Measurements from ENCODE around the gene CTNNA2. TPM values are rescaled to one million over a fixed set of nuclear protein-coding genes. Genes with fewer than 3 reads are reported as not detected.

Gene CTNNA2
- polyA plus RNA-seq, 1 of the 3 experiments (the other 2 are of a cell fraction), result 0.30 TPM

DNA sequence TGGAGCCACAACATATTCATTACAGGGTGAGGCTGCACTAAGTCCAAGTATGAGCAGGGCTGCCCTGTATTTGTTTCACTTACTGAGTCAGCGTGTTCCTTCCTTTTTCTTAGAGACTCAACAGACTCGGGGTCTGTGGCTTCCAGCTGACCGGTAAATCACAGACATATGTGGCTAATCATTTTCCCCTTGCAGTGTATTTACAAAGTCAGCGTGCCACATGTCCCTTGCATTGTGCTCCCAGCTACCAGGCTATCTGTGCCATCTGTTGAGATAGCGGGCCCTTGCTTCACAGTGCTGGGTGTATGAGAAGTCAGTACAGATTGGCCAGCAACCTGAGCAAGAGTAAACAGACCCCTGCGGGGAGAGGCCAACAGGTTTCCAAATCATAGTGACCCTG lies 537.4 kb downstream of the CTNNA2 start (continued):
- TF ChIP-seq, protein P1, sequence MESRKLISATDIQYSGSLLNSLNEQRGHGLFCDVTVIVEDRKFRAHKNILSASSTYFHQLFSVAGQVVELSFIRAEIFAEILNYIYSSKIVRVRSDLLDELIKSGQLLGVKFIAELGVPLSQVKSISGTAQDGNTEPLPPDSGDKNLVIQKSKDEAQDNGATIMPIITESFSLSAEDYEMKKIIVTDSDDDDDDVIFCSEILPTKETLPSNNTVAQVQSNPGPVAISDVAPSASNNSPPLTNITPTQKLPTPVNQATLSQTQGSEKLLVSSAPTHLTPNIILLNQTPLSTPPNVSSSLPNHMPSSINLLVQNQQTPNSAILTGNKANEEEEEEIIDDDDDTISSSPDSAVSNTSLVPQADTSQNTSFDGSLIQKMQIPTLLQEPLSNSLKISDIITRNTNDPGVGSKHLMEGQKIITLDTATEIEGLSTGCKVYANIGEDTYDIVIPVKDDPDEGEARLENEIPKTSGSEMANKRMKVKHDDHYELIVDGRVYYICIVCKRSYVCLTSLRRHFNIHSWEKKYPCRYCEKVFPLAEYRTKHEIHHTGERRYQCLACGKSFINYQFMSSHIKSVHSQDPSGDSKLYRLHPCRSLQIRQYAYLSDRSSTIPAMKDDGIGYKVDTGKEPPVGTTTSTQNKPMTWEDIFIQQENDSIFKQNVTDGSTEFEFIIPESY (IDR thresholded peaks at IDR 0.05; ENCODE audit: borderline replicate concordance, low read depth), result no peak
- no peak for TF ChIP-seq ELF1 (IDR thresholded peaks at IDR 0.05)
- no peak for TF ChIP-seq FOSL2 (IDR thresholded peaks at IDR 0.05; ENCODE audit: borderline replicate concordance, low read depth)
- TF ChIP-seq, protein P2, sequence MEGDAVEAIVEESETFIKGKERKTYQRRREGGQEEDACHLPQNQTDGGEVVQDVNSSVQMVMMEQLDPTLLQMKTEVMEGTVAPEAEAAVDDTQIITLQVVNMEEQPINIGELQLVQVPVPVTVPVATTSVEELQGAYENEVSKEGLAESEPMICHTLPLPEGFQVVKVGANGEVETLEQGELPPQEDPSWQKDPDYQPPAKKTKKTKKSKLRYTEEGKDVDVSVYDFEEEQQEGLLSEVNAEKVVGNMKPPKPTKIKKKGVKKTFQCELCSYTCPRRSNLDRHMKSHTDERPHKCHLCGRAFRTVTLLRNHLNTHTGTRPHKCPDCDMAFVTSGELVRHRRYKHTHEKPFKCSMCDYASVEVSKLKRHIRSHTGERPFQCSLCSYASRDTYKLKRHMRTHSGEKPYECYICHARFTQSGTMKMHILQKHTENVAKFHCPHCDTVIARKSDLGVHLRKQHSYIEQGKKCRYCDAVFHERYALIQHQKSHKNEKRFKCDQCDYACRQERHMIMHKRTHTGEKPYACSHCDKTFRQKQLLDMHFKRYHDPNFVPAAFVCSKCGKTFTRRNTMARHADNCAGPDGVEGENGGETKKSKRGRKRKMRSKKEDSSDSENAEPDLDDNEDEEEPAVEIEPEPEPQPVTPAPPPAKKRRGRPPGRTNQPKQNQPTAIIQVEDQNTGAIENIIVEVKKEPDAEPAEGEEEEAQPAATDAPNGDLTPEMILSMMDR (IDR thresholded peaks at IDR 0.05), result no peak
- TF ChIP-seq SMC3 (IDR thresholded peaks at IDR 0.05; ENCODE audit: low read depth, low read length), result no peak
- TF ChIP-seq, protein P3, sequence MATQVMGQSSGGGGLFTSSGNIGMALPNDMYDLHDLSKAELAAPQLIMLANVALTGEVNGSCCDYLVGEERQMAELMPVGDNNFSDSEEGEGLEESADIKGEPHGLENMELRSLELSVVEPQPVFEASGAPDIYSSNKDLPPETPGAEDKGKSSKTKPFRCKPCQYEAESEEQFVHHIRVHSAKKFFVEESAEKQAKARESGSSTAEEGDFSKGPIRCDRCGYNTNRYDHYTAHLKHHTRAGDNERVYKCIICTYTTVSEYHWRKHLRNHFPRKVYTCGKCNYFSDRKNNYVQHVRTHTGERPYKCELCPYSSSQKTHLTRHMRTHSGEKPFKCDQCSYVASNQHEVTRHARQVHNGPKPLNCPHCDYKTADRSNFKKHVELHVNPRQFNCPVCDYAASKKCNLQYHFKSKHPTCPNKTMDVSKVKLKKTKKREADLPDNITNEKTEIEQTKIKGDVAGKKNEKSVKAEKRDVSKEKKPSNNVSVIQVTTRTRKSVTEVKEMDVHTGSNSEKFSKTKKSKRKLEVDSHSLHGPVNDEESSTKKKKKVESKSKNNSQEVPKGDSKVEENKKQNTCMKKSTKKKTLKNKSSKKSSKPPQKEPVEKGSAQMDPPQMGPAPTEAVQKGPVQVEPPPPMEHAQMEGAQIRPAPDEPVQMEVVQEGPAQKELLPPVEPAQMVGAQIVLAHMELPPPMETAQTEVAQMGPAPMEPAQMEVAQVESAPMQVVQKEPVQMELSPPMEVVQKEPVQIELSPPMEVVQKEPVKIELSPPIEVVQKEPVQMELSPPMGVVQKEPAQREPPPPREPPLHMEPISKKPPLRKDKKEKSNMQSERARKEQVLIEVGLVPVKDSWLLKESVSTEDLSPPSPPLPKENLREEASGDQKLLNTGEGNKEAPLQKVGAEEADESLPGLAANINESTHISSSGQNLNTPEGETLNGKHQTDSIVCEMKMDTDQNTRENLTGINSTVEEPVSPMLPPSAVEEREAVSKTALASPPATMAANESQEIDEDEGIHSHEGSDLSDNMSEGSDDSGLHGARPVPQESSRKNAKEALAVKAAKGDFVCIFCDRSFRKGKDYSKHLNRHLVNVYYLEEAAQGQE (IDR thresholded peaks at IDR 0.05; ENCODE audit: low read depth, low read length), result no peak
- TF ChIP-seq GATA2 (CRISPR knock-in tag; IDR thresholded peaks at IDR 0.05), result peak; percentile 100
- TF ChIP-seq CHD2 (IDR thresholded peaks at IDR 0.05; ENCODE audit: low read length, partially characterized antibody), result peak; percentile 96
- TF ChIP-seq RAD21 (IDR thresholded peaks at IDR 0.05; ENCODE audit: low read length), result no peak

DNA sequence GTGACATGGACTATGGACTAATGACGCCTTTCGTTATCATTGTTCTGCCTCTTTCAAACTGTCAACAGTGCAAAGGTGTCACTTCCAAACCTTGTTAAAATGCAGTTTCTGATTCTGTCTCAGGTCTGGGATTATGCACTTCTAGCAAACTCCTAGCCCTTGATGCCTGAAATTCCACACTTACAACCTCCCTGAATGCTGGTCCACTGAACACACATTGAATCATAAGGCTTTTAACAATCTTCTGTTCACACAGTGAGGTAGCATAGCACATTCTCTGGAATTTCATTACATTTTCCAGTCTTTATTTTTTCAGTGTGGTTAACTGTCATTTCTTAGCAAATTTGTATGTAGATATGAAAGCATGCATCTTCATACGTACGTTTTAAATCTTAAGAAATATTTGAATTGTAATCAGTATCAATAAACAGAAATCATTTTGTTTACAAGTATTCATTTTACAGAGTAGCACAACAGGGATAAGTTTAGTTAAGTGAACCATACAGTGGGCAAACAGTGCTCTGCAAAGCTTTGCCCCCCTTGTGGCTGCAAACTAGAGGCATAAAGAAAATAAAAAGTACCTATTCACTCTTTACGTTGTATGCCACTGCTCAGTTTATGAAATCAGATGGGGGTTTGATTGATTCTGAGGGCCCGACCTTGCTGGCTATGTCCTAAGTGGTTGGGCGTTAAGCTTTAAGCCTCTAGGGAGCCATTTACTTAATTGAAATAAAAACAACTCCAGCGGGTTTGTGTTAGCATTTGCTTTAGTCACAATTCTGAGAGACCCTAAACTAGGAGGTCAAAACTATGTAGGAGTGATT lies 540.9 kb downstream of the CTNNA2 start:
- no peak for DNase-seq
- WGBS (ENCODE audit: low lambda C conversion rate), result 45% methylated on average over 8 of the region's 8 CpGs
- POLR2A ChIA-PET, result no interaction called here
- no peak for TF ChIP-seq YY1 (IDR thresholded peaks at IDR 0.05; ENCODE audit: low read depth)
- TF ChIP-seq NFIC (IDR thresholded peaks at IDR 0.05; ENCODE audit: borderline replicate concordance), result no peak
- TF ChIP-seq, protein P3 (IDR thresholded peaks at IDR 0.05; ENCODE audit: low read depth, low read length), result no peak
- no peak for TF ChIP-seq EZH2phosphoT487 (IDR thresholded peaks at IDR 0.05; ENCODE audit: borderline replicate concordance, low read depth)
- TF ChIP-seq TEAD4 (IDR thresholded peaks at IDR 0.05; ENCODE audit: borderline replicate concordance, insufficient read depth), result no peak
- TF ChIP-seq JUND (IDR thresholded peaks at IDR 0.05), result no peak
- TF ChIP-seq SIN3A (IDR thresholded peaks at IDR 0.05; ENCODE audit: borderline replicate concordance, low read depth, low read length), result no peak
- TF ChIP-seq GATA2 (CRISPR knock-in tag; IDR thresholded peaks at IDR 0.05), result no peak
- TF ChIP-seq RXRA (IDR thresholded peaks at IDR 0.05; ENCODE audit: borderline replicate concordance, low read depth), result no peak
- no peak for TF ChIP-seq SMC3 (IDR thresholded peaks at IDR 0.05; ENCODE audit: low read depth, low read length)

More for the DNA sequence above, 540.9 kb downstream of the CTNNA2 start:
- Histone ChIP-seq H3K27ac (ENCODE audit: low read depth in 2 of 2, low read length in 1 of 2) (no peak overlapping the region), H3K4me2 (no peak overlapping the region), H4K20me1 (ENCODE audit: insufficient read depth) (no peaks in the 10 kb centered on the region), H3K27me3 (ENCODE audit: insufficient read depth) (no peaks in the 10 kb centered on the region), H2AFZ (ENCODE audit: low read depth) (no peak overlapping the region), H3K9ac (no peak overlapping the region), H3K36me3 (replicated peaks in 1 of 2; ENCODE audit: control insufficient read depth in 1 of 2, insufficient read depth in 2 of 2, low read length in 1 of 2) (no peaks in the 10 kb centered on the region), H3K9me3 (no peaks in the 10 kb centered on the region), H3K4me1 (ENCODE audit: control insufficient read depth in 1 of 2, insufficient read depth in 2 of 2, low read depth in 1 of 2, low read length in 1 of 2) (peaks cover 0 to 27% of the 10 kb centered on the region in 2 experiments; a peak in 3 of 4 replicates), H3K79me2 (ENCODE audit: insufficient read depth) (no peaks in the 10 kb centered on the region), H3K9me2 (no peaks in the 10 kb centered on the region), H3F3A (replicated peaks; ENCODE audit: insufficient read depth) (no peaks in the 10 kb centered on the region), H3K4me3 (ENCODE audit: low read depth in 2 of 2, low read length in 1 of 2) (no peak overlapping the region)
- CTCF ChIA-PET, result interaction anchor here (1.1 to 2.9 kb wide), 3 partner anchors 19 to 117 kb away, joined by 3 to 13 read pairs (median 5); no protein-coding TSS in a partner anchor

Measured in SK-N-SH (cell line).